WTC11 (cell line): ENCODE data around the gene MGAM2. TPM values are rescaled to one million over a fixed set of nuclear protein-coding genes. Genes with fewer than 3 reads are reported as not detected.

Experiments
- ATAC-seq: fragments of 200-7000 bp; cut with Tn5 transposase; 2 replicates; pipeline ENCODE4 v1.10.0; 2021; ENCODE audit warnings: mild to moderate bottlenecking, moderate library complexity
- CTCF ChIA-PET: fragments of 300-600 bp; sonication (Branson Sonifier 250); formaldehyde crosslinking; loops from one replicate; lab custom pipeline; 2021; ENCODE audit warnings: antibody characterized with exemption; lab: Charles Lee
- POLR2A ChIA-PET: fragments of 350-600 bp; sonication (Branson Sonifier 250); formaldehyde crosslinking; loops from one replicate; lab custom pipeline; 2021; ENCODE audit warnings: antibody characterized with exemption; lab: Charles Lee
- DNase-seq: peaks from one replicate; pipeline ENCODE4 v3.0.0; 2021; ENCODE audit warnings: low spot score
- H3K27ac Mint-ChIP-seq: 2 replicates; pipeline ENCODE4 v1.8.0; 2021; ENCODE audit warnings: mixed read lengths
- H3K27me3 Mint-ChIP-seq: 2 replicates; pipeline ENCODE4 v1.8.0; 2021; ENCODE audit warnings: low read depth, mild to moderate bottlenecking, moderate library complexity, mixed read lengths
- H3K36me3 Mint-ChIP-seq: 2 replicates; pipeline ENCODE4 v1.8.0; 2021; ENCODE audit warnings: mixed read lengths
- H3K4me1 Mint-ChIP-seq: 2 replicates; pipeline ENCODE4 v1.8.0; 2022; ENCODE audit warnings: mixed read lengths
- H3K4me3 Mint-ChIP-seq: 2 replicates; pipeline ENCODE4 v1.8.0; 2021; ENCODE audit warnings: mild to moderate bottlenecking, moderate library complexity, mixed read lengths
- H3K9me3 Mint-ChIP-seq: 2 replicates; pipeline ENCODE4 v1.8.0; 2021; ENCODE audit warnings: mixed read lengths
- ATF1 ChIP-seq: sonication (generic); formaldehyde crosslinking; IDR thresholded peaks from 2 replicates; pipeline ENCODE4 v1.8.1; 2023; ENCODE audit warnings: mild to moderate bottlenecking, moderate library complexity, missing genetic modification reagents
- FOXK1 ChIP-seq: sonication (generic); formaldehyde crosslinking; IDR thresholded peaks from 2 replicates; pipeline ENCODE4 v1.8.0; 2022; ENCODE audit warnings: mild to moderate bottlenecking, moderate library complexity, missing genetic modification reagents
- GRHL2 ChIP-seq: fragments of 250-450 bp; sonication (Bioruptor Pico); IDR thresholded peaks from 2 replicates; pipeline ENCODE4 v1.8.0; 2022; ENCODE audit warnings: mild to moderate bottlenecking, moderate library complexity; ENCODE audit not compliant: insufficient replicate concordance, severe bottlenecking
- MYBL2 ChIP-seq: sonication (generic); formaldehyde crosslinking; IDR thresholded peaks from 2 replicates; pipeline ENCODE4 v1.8.1; 2023; ENCODE audit warnings: mild to moderate bottlenecking, moderate library complexity, missing genetic modification reagents
- NFATC4 ChIP-seq: fragments of 250-450 bp; sonication (Bioruptor Pico); IDR thresholded peaks from 2 replicates; pipeline ENCODE4 v1.9.0; 2021; ENCODE audit warnings: mild to moderate bottlenecking
- NR2C2 ChIP-seq: sonication (generic); formaldehyde crosslinking; IDR thresholded peaks from 2 replicates; pipeline ENCODE4 v1.8.0; 2022; ENCODE audit warnings: mild to moderate bottlenecking, missing genetic modification reagents
- PRRX2 ChIP-seq: fragments of 250-450 bp; sonication (Bioruptor Pico); IDR thresholded peaks from 2 replicates; pipeline ENCODE4 v1.8.0; 2021; ENCODE audit warnings: mild to moderate bottlenecking
- RORB ChIP-seq: fragments of 250-450 bp; sonication (Bioruptor Pico); IDR thresholded peaks from 2 replicates; pipeline ENCODE4 v1.9.0; 2021; ENCODE audit warnings: mild to moderate bottlenecking
- SOX15 ChIP-seq: fragments of 250-450 bp; sonication (Bioruptor Pico); IDR thresholded peaks from 2 replicates; pipeline ENCODE4 v1.9.0; 2021; ENCODE audit warnings: mild to moderate bottlenecking
- SP1 ChIP-seq: sonication (generic); formaldehyde crosslinking; conservative IDR thresholded peaks from 2 replicates; pipeline ENCODE4 v1.8.1; 2022; ENCODE audit warnings: missing genetic modification reagents
- TCF7 ChIP-seq: sonication (generic); formaldehyde crosslinking; IDR thresholded peaks from 2 replicates; pipeline ENCODE4 v1.8.0; 2022; ENCODE audit warnings: mild to moderate bottlenecking, low read depth, missing genetic modification reagents, moderate library complexity
- TEAD1 ChIP-seq: sonication (generic); formaldehyde crosslinking; IDR thresholded peaks from 2 replicates; pipeline ENCODE4 v1.8.0; 2022; ENCODE audit warnings: mild to moderate bottlenecking, missing genetic modification reagents
- TP53 ChIP-seq: sonication (generic); formaldehyde crosslinking; IDR thresholded peaks from 2 replicates; pipeline ENCODE4 v1.8.1; 2023; ENCODE audit warnings: mild to moderate bottlenecking, missing genetic modification reagents
- ZNF138 ChIP-seq: sonication (generic); formaldehyde crosslinking; conservative IDR thresholded peaks from 2 replicates; pipeline ENCODE4 v1.8.1; 2022; ENCODE audit warnings: mild to moderate bottlenecking, moderate library complexity, missing genetic modification reagents
- ZNF232 ChIP-seq: sonication (generic); formaldehyde crosslinking; IDR thresholded peaks from 2 replicates; pipeline ENCODE4 v1.8.0; 2022; ENCODE audit warnings: mild to moderate bottlenecking, missing genetic modification reagents
- ZNF263 ChIP-seq: sonication (generic); formaldehyde crosslinking; IDR thresholded peaks from 2 replicates; pipeline ENCODE4 v1.8.1; 2022; ENCODE audit warnings: low read depth, mild to moderate bottlenecking, moderate library complexity, missing genetic modification reagents
- ZNF317 ChIP-seq: sonication (generic); formaldehyde crosslinking; IDR thresholded peaks from 2 replicates; pipeline ENCODE4 v1.8.1; 2023; ENCODE audit warnings: low read depth, mild to moderate bottlenecking, moderate library complexity, missing genetic modification reagents, borderline replicate concordance
- ZNF423 ChIP-seq: fragments of 250-450 bp; sonication (Bioruptor Pico); IDR thresholded peaks from 2 replicates; pipeline ENCODE4 v2.1.2; 2022; ENCODE audit warnings: mild to moderate bottlenecking, moderate library complexity
- ZNF671 ChIP-seq: fragments of 250-450 bp; sonication (Bioruptor Pico); IDR thresholded peaks from 2 replicates; pipeline ENCODE4 v1.8.0; 2021; ENCODE audit warnings: mild to moderate bottlenecking
- total RNA-seq: library from RNA; stranded (reverse); gene quantifications from 3 replicates; pipeline ENCODE4 v1.2.3, GENCODE V29; 2021
- TF ChIP-seq, protein P1 (sequence below): sonication (generic); formaldehyde crosslinking; IDR thresholded peaks from 2 replicates; pipeline ENCODE4 v1.8.1; 2023; ENCODE audit warnings: mild to moderate bottlenecking, missing genetic modification reagents
- TF ChIP-seq, protein P2 (sequence below): fragments of 200-600 bp; IDR thresholded peaks from 2 replicates; pipeline ENCODE4 v1.8.0; 2022; ENCODE audit warnings: antibody characterized with exemption
- TF ChIP-seq, protein P3 (sequence below): sonication (generic); formaldehyde crosslinking; conservative IDR thresholded peaks from 2 replicates; pipeline ENCODE4 v1.8.1; 2023; ENCODE audit warnings: mild to moderate bottlenecking, low read depth, missing genetic modification reagents, moderate library complexity
- TF ChIP-seq, protein P4 (sequence below): sonication (generic); formaldehyde crosslinking; IDR thresholded peaks from 2 replicates; pipeline ENCODE4 v1.8.1; 2022; ENCODE audit warnings: low read depth, mild to moderate bottlenecking, moderate library complexity, missing genetic modification reagents, borderline replicate concordance
- TF ChIP-seq, protein P5 (sequence below): fragments of 250-450 bp; sonication (Bioruptor Pico); conservative IDR thresholded peaks from 2 replicates; pipeline ENCODE4 v1.9.0; 2021; ENCODE audit warnings: mild to moderate bottlenecking
- TF ChIP-seq, protein P6 (sequence below): sonication (generic); formaldehyde crosslinking; IDR thresholded peaks from 2 replicates; pipeline ENCODE4 v1.8.1; 2023; ENCODE audit warnings: mild to moderate bottlenecking, missing genetic modification reagents, borderline replicate concordance

The MGAM2 gene
- total RNA-seq, 1 experiment from 2014 or later: not detected

DNA sequence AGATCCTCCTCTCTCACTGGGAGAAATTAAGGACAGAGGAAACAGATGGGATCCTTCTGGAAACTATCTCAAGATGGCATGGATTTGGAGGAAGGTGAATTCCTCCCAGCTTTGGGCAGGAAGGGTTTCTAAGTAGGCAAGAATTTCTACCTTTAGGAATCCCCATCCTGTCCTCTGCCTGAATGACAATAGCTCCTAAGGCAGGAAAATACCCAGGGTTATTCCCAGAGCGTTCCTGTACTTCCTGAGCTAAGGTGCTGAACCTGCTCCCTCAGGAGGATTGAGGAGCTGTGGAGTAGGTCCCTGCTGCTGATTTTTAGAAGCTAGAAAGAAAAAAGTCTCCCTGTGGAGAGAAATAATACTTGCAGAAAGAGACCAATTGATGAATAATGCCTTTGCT is 568 bp downstream of the MGAM2 start:
- DNase-seq (no peak), ATAC-seq (peak; percentile 96)
- Mint-ChIP-seq H3K4me1 (peaks cover 19% of the 10 kb centered on the region), H3K9me3 (no peaks in the 10 kb centered on the region), H3K36me3 (no peaks in the 10 kb centered on the region), H3K27me3 (no peaks in the 10 kb centered on the region), H3K27ac (no peak overlapping the region), H3K4me3 (no peak overlapping the region)
- POLR2A ChIA-PET: interaction anchor here (0.5 kb wide), 1 partner anchor 1671 kb away, joined by 5 read pairs; no protein-coding TSS in a partner anchor
- CTCF ChIA-PET: interaction anchor here (1.4 to 2.1 kb wide), 2 partner anchors 23 to 136 kb away, joined by 3 to 11 read pairs; no protein-coding TSS in a partner anchor
- TF ChIP-seq, protein P1, sequence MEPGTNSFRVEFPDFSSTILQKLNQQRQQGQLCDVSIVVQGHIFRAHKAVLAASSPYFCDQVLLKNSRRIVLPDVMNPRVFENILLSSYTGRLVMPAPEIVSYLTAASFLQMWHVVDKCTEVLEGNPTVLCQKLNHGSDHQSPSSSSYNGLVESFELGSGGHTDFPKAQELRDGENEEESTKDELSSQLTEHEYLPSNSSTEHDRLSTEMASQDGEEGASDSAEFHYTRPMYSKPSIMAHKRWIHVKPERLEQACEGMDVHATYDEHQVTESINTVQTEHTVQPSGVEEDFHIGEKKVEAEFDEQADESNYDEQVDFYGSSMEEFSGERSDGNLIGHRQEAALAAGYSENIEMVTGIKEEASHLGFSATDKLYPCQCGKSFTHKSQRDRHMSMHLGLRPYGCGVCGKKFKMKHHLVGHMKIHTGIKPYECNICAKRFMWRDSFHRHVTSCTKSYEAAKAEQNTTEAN: no peak
- TF ChIP-seq, protein P2, sequence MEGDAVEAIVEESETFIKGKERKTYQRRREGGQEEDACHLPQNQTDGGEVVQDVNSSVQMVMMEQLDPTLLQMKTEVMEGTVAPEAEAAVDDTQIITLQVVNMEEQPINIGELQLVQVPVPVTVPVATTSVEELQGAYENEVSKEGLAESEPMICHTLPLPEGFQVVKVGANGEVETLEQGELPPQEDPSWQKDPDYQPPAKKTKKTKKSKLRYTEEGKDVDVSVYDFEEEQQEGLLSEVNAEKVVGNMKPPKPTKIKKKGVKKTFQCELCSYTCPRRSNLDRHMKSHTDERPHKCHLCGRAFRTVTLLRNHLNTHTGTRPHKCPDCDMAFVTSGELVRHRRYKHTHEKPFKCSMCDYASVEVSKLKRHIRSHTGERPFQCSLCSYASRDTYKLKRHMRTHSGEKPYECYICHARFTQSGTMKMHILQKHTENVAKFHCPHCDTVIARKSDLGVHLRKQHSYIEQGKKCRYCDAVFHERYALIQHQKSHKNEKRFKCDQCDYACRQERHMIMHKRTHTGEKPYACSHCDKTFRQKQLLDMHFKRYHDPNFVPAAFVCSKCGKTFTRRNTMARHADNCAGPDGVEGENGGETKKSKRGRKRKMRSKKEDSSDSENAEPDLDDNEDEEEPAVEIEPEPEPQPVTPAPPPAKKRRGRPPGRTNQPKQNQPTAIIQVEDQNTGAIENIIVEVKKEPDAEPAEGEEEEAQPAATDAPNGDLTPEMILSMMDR: no peak
- TF ChIP-seq NFATC4 (CRISPR knock-in tag) (no peak), SP1 (CRISPR knock-in tag) (no peak), ZNF263 (CRISPR knock-in tag) (no peak), RORB (CRISPR knock-in tag) (no peak), ZNF232 (CRISPR knock-in tag) (no peak), MYBL2 (CRISPR knock-in tag) (no peak), TP53 (no peak), FOXK1 (CRISPR knock-in tag) (no peak), ZNF138 (CRISPR knock-in tag) (no peak), TEAD1 (CRISPR knock-in tag) (no peak), ZNF423 (no peak), ZNF671 (CRISPR knock-in tag) (no peak), NR2C2 (CRISPR knock-in tag) (no peak)
- TF ChIP-seq, protein P3, sequence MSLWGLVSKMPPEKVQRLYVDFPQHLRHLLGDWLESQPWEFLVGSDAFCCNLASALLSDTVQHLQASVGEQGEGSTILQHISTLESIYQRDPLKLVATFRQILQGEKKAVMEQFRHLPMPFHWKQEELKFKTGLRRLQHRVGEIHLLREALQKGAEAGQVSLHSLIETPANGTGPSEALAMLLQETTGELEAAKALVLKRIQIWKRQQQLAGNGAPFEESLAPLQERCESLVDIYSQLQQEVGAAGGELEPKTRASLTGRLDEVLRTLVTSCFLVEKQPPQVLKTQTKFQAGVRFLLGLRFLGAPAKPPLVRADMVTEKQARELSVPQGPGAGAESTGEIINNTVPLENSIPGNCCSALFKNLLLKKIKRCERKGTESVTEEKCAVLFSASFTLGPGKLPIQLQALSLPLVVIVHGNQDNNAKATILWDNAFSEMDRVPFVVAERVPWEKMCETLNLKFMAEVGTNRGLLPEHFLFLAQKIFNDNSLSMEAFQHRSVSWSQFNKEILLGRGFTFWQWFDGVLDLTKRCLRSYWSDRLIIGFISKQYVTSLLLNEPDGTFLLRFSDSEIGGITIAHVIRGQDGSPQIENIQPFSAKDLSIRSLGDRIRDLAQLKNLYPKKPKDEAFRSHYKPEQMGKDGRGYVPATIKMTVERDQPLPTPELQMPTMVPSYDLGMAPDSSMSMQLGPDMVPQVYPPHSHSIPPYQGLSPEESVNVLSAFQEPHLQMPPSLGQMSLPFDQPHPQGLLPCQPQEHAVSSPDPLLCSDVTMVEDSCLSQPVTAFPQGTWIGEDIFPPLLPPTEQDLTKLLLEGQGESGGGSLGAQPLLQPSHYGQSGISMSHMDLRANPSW (CRISPR knock-in tag): no peak
- TF ChIP-seq, protein P4, sequence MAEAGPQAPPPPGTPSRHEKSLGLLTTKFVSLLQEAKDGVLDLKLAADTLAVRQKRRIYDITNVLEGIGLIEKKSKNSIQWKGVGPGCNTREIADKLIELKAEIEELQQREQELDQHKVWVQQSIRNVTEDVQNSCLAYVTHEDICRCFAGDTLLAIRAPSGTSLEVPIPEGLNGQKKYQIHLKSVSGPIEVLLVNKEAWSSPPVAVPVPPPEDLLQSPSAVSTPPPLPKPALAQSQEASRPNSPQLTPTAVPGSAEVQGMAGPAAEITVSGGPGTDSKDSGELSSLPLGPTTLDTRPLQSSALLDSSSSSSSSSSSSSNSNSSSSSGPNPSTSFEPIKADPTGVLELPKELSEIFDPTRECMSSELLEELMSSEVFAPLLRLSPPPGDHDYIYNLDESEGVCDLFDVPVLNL: no peak

DNA sequence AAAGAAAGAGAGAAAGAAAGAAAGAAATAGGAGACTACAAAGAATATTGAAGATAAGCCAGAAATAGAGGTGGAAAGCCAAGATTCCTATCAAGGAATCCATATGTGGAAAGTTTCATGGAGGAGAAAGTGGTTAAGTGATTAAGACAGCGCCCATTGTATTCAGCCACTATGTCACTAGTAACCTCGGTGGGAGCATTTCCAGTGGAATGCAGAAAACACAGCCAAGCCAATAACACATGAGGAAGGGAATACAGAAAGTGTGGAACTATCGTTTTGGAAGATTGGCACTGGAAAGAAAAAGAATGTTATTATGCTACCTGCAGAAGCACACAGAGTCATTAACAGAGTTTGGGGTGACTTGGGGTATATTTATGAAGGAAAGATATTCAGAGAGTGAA is 2.7 kb downstream of the MGAM2 start:
- Mint-ChIP-seq H3K27me3 (no peaks in the 10 kb centered on the region), H3K9me3 (no peaks in the 10 kb centered on the region), H3K27ac (no peak overlapping the region), H3K4me3 (no peak overlapping the region), H3K4me1 (peaks cover 19% of the 10 kb centered on the region), H3K36me3 (no peaks in the 10 kb centered on the region)
- DNase-seq (no peak), ATAC-seq (no peak)
- CTCF ChIA-PET: no interaction called here
- POLR2A ChIA-PET: no interaction called here
- TF ChIP-seq ATF1 (CRISPR knock-in tag): no peak
- no peak for TF ChIP-seq ZNF263 (CRISPR knock-in tag)
- TF ChIP-seq TCF7 (CRISPR knock-in tag): no peak
- no peak for TF ChIP-seq NFATC4 (CRISPR knock-in tag)
- TF ChIP-seq SOX15 (CRISPR knock-in tag): no peak
- TF ChIP-seq, protein P5, sequence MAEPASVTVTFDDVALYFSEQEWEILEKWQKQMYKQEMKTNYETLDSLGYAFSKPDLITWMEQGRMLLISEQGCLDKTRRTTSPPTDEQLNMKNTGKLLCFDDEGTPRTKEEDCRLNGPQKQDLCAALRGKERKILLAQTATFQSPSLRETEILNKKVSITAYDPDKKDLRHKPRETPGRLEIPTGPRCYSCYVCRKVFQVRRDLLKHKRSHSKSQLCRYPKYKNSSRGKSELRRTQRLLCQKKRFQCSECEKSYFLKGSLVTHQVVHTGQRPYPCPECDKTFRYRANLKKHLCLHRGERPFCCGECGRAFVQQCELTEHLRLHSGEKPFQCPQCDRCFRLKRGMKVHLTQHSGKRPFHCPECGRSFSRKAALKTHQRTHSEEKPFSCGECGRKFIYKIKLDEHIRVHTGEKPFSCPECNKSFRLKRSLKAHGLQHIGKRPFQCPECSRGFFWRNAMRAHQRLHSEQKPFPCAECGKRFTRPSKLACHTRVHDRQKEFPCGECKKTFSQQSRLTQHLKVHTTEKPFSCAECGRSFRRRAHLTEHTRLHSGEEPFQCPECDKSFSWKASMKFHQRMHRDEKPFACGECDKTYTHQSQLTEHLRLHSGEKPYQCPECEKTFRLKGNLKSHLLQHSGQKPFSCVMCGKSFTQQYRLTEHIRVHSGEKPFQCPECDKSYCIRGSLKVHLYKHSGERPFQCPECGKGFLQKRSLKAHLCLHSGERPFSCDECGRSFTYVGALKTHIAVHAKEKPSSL (CRISPR knock-in tag): no peak
- TF ChIP-seq PRRX2 (CRISPR knock-in tag): no peak
- TF ChIP-seq GRHL2: no peak
- no peak for TF ChIP-seq ZNF317 (CRISPR knock-in tag)
- TF ChIP-seq, protein P6, sequence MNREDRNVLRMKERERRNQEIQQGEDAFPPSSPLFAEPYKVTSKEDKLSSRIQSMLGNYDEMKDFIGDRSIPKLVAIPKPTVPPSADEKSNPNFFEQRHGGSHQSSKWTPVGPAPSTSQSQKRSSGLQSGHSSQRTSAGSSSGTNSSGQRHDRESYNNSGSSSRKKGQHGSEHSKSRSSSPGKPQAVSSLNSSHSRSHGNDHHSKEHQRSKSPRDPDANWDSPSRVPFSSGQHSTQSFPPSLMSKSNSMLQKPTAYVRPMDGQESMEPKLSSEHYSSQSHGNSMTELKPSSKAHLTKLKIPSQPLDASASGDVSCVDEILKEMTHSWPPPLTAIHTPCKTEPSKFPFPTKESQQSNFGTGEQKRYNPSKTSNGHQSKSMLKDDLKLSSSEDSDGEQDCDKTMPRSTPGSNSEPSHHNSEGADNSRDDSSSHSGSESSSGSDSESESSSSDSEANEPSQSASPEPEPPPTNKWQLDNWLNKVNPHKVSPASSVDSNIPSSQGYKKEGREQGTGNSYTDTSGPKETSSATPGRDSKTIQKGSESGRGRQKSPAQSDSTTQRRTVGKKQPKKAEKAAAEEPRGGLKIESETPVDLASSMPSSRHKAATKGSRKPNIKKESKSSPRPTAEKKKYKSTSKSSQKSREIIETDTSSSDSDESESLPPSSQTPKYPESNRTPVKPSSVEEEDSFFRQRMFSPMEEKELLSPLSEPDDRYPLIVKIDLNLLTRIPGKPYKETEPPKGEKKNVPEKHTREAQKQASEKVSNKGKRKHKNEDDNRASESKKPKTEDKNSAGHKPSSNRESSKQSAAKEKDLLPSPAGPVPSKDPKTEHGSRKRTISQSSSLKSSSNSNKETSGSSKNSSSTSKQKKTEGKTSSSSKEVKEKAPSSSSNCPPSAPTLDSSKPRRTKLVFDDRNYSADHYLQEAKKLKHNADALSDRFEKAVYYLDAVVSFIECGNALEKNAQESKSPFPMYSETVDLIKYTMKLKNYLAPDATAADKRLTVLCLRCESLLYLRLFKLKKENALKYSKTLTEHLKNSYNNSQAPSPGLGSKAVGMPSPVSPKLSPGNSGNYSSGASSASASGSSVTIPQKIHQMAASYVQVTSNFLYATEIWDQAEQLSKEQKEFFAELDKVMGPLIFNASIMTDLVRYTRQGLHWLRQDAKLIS (CRISPR knock-in tag): no peak
